ENCODE measurements around the gene PRPH.
"Not testable (repeated sequence)": the region's sequence is repeated elsewhere in the genome, so short reads cannot be mapped to it uniquely, and the experiment has no call there.

The PRPH gene

DNA sequence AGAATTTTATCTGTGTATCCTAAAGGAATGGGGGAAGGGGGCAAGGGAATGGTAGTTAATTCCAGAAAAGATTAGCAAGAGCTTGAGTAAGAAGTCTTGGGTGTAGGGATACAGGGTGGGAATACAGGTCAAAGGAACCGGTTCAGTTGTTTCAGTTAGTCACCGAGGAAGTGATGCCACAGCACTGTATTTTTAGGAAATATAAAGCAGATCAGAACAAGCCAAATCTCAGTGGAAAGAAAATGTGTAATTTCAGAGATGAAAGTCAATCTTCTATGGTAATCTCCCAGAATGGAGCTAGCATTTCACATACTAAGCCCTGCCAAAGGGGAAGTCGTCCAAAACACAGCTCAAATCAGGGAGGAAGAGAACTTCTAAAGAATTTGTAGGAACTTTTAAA lies 34.8 kb upstream of the PRPH start:
- DNase-seq (ENCODE audit: low spot score): no peak
- TF ChIP-seq, protein P1, sequence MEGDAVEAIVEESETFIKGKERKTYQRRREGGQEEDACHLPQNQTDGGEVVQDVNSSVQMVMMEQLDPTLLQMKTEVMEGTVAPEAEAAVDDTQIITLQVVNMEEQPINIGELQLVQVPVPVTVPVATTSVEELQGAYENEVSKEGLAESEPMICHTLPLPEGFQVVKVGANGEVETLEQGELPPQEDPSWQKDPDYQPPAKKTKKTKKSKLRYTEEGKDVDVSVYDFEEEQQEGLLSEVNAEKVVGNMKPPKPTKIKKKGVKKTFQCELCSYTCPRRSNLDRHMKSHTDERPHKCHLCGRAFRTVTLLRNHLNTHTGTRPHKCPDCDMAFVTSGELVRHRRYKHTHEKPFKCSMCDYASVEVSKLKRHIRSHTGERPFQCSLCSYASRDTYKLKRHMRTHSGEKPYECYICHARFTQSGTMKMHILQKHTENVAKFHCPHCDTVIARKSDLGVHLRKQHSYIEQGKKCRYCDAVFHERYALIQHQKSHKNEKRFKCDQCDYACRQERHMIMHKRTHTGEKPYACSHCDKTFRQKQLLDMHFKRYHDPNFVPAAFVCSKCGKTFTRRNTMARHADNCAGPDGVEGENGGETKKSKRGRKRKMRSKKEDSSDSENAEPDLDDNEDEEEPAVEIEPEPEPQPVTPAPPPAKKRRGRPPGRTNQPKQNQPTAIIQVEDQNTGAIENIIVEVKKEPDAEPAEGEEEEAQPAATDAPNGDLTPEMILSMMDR (IDR thresholded peaks at IDR 0.05; ENCODE audit: borderline replicate concordance, control extremely low read depth, extremely low read depth, insufficient read depth, missing control alignments): no peak
- in situ Hi-C loops (cut with MboI; ENCODE audit: low sequenced_read_pairs, unreplicated experiment): no loop called here

DNA sequence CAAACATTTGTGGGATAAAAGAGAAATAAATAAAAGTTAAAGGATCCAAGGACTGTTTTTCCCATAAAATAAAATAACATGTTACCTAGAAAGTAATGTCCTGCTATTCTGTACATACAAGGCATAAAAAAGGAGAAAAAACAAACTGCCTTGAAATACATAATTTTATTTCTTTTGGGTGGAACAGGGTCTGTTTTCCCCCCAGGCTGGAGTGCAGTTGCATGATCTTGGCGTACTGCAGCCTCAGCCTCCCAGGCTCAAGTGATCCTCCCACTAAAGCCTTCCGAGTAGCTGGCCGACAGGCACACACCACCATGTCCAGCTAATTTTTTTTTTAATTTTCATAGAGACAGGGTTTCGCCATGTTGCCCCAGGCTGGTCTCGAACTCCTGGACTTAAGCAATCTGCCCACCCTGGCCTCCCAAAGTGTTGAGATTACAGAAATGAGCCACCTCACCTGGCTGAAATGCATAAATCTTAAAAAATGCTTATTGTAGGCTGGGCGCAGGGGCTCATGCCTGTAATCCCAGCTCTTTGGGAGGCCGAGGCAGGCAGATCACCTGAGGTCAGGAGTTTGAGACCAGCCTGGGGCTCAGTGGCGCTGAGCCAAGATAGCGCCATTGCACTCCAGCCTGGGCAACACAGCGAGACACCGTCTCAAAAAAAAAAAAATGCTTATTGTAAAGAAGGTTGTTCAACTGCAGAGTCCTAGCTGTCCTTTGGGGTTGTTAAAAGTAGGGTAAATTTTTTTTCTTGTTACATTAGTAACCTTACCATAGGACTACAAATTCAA lies 34.2 kb upstream of the PRPH start:
- in situ Hi-C loops (cut with MboI; ENCODE audit: low sequenced_read_pairs, unreplicated experiment): no loop called here
- no peak for DNase-seq (ENCODE audit: low spot score)
- TF ChIP-seq, protein P1 (IDR thresholded peaks at IDR 0.05; ENCODE audit: borderline replicate concordance, control extremely low read depth, extremely low read depth, insufficient read depth, missing control alignments): no peak

DNA sequence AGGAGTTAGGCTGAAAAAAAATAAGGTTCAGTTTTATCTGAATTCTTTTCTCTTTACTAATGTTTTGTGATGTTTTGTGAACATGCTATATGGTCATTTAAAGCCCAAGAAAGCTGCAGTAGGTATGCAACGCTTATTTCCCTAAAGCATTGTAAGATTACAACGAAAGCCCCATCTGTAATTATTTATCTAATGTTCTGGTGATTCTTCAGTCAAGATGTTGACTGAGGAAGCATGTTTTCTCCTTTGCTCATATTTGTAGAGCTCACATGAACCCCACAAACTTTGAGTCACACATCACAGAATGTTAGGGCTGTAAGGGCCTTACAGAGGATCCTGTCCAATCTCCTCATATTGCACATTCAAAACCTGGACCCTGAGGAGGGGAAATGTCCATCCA lies 33.2 kb upstream of the PRPH start:
- TF ChIP-seq, protein P1 (IDR thresholded peaks at IDR 0.05; ENCODE audit: borderline replicate concordance, control extremely low read depth, extremely low read depth, insufficient read depth, missing control alignments): no peak
- no peak for DNase-seq (ENCODE audit: low spot score)
- in situ Hi-C loops (cut with MboI; ENCODE audit: low sequenced_read_pairs, unreplicated experiment): no loop called here

DNA sequence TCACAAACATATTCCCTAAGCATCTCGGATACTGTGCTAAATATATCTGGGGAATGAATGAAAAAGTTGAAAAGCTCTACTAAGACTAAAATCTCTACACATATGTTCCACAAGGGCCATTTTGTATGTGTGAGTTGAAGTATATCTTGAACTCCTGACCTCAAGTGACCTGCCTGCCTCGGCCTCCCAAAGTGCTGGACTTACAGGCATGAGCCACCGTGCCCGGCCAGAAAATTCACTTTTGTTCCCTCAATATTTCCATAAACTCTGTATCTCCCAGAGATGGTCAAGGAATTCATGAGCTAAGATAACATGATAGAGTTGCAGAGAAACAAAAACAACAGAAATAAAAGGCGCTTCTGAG lies 31.6 kb upstream of the PRPH start:
- TF ChIP-seq, protein P1 (IDR thresholded peaks at IDR 0.05; ENCODE audit: borderline replicate concordance, control extremely low read depth, extremely low read depth, insufficient read depth, missing control alignments): no peak
- no peak for DNase-seq (ENCODE audit: low spot score)
- in situ Hi-C loops (cut with MboI; ENCODE audit: low sequenced_read_pairs, unreplicated experiment): no loop called here

DNA sequence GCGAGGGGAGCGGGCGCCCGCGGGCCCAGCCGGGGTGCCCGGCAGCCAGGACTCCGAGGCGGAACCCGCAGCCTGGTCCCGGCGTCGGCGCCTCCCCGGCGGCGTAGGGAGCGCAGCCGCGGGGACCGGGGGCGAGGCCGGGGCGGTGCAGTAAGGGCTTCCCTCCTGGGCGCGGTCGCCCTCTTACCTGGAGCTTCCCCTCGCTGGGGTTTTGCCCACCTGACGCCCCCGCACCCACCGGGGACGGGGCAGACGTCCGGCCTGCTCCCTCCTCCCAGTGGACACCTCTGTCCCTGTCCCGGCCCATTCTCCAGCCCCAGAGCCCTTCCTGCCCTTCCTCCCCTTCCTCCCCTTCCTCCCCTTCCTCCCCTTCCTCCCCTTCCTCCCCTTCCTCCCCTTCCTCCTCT lies 30.5 kb upstream of the PRPH start:
- TF ChIP-seq, protein P1 (IDR thresholded peaks at IDR 0.05; ENCODE audit: borderline replicate concordance, control extremely low read depth, extremely low read depth, insufficient read depth, missing control alignments): no peak
- DNase-seq (ENCODE audit: low spot score): peak; percentile 78
- in situ Hi-C loops (cut with MboI; ENCODE audit: low sequenced_read_pairs, unreplicated experiment): no loop called here

DNA sequence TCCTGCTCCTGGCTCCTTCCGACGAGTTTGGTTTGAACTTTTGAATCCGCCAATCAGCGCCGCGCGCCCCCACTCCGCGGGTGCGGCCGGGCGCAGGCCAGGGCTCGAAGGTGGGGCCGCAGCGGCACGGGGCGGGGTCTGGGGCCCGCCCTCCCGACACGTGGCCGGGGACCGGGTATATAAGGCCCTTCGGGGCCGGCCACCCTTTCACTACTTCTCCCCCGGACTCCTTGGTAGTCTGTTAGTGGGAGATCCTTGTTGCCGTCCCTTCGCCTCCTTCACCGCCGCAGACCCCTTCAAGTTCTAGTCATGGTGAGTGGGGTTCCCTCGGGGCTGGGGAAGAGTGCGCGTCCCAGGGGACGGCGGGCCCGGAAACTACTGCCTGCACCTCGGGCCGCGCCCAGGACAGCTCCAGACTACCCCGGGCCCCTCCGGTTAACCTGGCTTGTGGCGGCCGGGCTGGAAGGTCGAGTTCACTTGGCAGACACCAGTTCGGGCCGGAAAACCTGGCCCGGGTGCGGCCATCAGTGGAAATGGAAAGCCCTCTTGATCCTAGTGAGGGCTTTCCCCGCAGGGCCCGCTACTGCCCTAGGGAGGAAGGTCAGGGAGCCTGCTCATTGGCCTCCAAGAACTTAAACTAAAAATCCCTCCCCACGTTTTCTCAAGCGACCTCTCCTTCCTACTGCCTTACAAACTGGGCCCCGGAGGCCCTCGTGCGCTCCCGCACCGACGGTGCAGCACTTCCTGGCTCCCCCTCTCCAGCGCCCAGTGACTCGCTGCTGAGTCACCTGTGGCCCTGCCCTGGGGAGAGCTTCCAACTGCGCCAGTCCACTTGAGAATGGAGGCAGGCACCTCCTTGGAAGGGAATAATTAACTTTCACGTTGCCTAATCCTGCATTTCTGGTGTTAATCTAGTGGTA lies 29.8 kb upstream of the PRPH start, which contains the start of gene TUBA1C:
Gene TUBA1C, plus strand, starts transcription at position 210 of the 920 bp plus-strand sequence. Its CDS starts 100 bp downstream, at position 310.
- in situ Hi-C loops (cut with MboI; ENCODE audit: low sequenced_read_pairs, unreplicated experiment): no loop called here
- peak; percentile 100 for DNase-seq (ENCODE audit: low spot score)
- TF ChIP-seq, protein P1 (IDR thresholded peaks at IDR 0.05; ENCODE audit: borderline replicate concordance, control extremely low read depth, extremely low read depth, insufficient read depth, missing control alignments): peak; percentile 5

DNA sequence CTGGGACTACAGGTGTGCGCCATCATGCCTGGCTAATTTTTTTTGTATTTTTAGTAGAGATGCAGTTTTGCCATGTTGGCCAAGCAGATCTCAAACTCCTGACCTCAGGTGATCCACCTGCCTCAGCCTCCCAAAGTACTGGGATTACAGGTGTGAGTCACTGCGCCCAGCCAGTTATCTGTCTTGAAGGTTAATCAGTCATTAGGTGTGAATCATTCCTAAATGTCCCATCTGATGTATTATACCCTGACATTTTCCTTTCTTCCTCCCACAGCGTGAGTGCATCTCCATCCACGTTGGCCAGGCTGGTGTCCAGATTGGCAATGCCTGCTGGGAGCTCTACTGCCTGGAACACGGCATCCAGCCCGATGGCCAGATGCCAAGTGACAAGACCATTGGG lies 25.8 kb upstream of the PRPH start:
- in situ Hi-C loops (cut with MboI; ENCODE audit: low sequenced_read_pairs, unreplicated experiment); DNase-seq (ENCODE audit: low spot score): not testable (repeated sequence)

Measured in GM13976 (cell line).